MCF 10A (cell line): ENCODE measurements around the gene CLDN25. TPM values are rescaled to one million over a fixed set of nuclear protein-coding genes. Genes with fewer than 3 reads are reported as not detected.
"Not testable (repeated sequence)": the region's sequence is repeated elsewhere in the genome, so short reads cannot be mapped to it uniquely, and the experiment has no call there.

Experiments
- BruUV-seq: library from RNA; stranded (reverse); fragments of 400-500 nt; replicated peaks from 2 replicates; lab custom pipeline; 2021; lab: Mats Ljungman, UMichigan
- CTCF ChIA-PET: fragments of 300-600 bp; sonication (Branson Sonifier 250); formaldehyde crosslinking; extraction: SDS; loops from one replicate; lab custom pipeline; 2021; ENCODE audit warnings: antibody characterized with exemption, inconsistent platforms; lab: Yijun Ruan, JAX
- POLR2A ChIA-PET: fragments of 300-600, 350-650 bp; sonication (Branson Sonifier 250); formaldehyde crosslinking; extraction: SDS; loops from one replicate; lab custom pipeline; 2020; ENCODE audit warnings: antibody characterized with exemption, inconsistent platforms; lab: Yijun Ruan, JAX
- DNase-seq: peaks from one replicate; pipeline ENCODE4 v3.0.0-alpha.2; 2018; ENCODE audit not compliant: unreplicated experiment
- H3K27ac Mint-ChIP-seq: one replicate; pipeline ENCODE4 v1.8.0; 2022; ENCODE audit warnings: mild to moderate bottlenecking, low read depth, mixed read lengths; ENCODE audit not compliant: unreplicated experiment
- H3K27me3 Mint-ChIP-seq: one replicate; pipeline ENCODE4 v1.8.0; 2022; ENCODE audit warnings: mixed read lengths; ENCODE audit not compliant: insufficient read depth, unreplicated experiment
- H3K36me3 Mint-ChIP-seq: one replicate; pipeline ENCODE4 v1.8.0; 2022; ENCODE audit warnings: mild to moderate bottlenecking, moderate library complexity, mixed read lengths; ENCODE audit not compliant: insufficient read depth, unreplicated experiment
- H3K4me1 Mint-ChIP-seq: one replicate; pipeline ENCODE4 v1.8.0; 2022; ENCODE audit warnings: mixed read lengths; ENCODE audit not compliant: insufficient read depth, unreplicated experiment
- H3K4me3 Mint-ChIP-seq: one replicate; pipeline ENCODE4 v1.8.0; 2022; ENCODE audit warnings: mild to moderate bottlenecking, moderate library complexity, mixed read lengths; ENCODE audit not compliant: unreplicated experiment
- H3K9me3 Mint-ChIP-seq: one replicate; pipeline ENCODE4 v1.8.0; 2022; ENCODE audit warnings: mixed read lengths; ENCODE audit not compliant: unreplicated experiment
- CTCF ChIP-seq: fragments of 200-600 bp; IDR thresholded peaks from one replicate; pipeline ENCODE4 v1.8.0; 2022; ENCODE audit warnings: antibody characterized with exemption, mild to moderate bottlenecking; ENCODE audit not compliant: unreplicated experiment
- intact Hi-C: fragments of 100-400 bp; cut with micrococcal nuclease; formaldehyde crosslinking; loops from 2 replicates; pipeline ENCODE4 v1.14.1; 2022
- total RNA-seq: library from RNA; stranded (reverse); gene quantifications from 2 replicates; pipeline ENCODE4 v1.2.3, GENCODE V29; 2022

The CLDN25 gene
- total RNA-seq, 1 experiment from 2014 or later: not detected

GRCh38 chr11:113774174-113774503 lies 5.5 kb upstream of the CLDN25 start:
- POLR2A ChIA-PET: interaction anchor here (0.6 to 1.5 kb wide), 3 partner anchors 10 to 25 kb away, joined by 3 to 4 read pairs (median 3); no protein-coding TSS in a partner anchor
- no peaks in the 10 kb centered on the region for H3K9me3 Mint-ChIP-seq
- no TSS peak for BruUV-seq
- no peak for TF ChIP-seq CTCF
- peaks cover 14% of the 10 kb centered on the region for H3K4me1 Mint-ChIP-seq
- no peak for DNase-seq
- peak overlapping the region; percentile 98 for H3K4me3 Mint-ChIP-seq
- CTCF ChIA-PET: interaction anchor here (0.7 to 1.2 kb wide), 3 partner anchors 20 to 88 kb away, joined by 3 to 5 read pairs (median 5); no protein-coding TSS in a partner anchor
- intact Hi-C loops: no loop called here
- no peaks in the 10 kb centered on the region for H3K27me3 Mint-ChIP-seq
- peak overlapping the region; percentile 98 for H3K27ac Mint-ChIP-seq
- H3K36me3 Mint-ChIP-seq: no peaks in the 10 kb centered on the region

- peak overlapping the region; percentile 86 for H3K27ac Mint-ChIP-seq
- H3K9me3 Mint-ChIP-seq: no peaks in the 10 kb centered on the region
- intact Hi-C loops: loop anchor here (2.0 kb wide), 1 partner anchor 18 kb away; no protein-coding TSS in a partner anchor
- BruUV-seq: no TSS peak
- CTCF ChIA-PET: interaction anchor here (0.7 to 1.2 kb wide), 6 partner anchors 9 to 472 kb away, joined by 3 to 6 read pairs (median 4); no protein-coding TSS in a partner anchor
- DNase-seq: peak; percentile 63
- H3K4me1 Mint-ChIP-seq: peaks cover 7% of the 10 kb centered on the region
- POLR2A ChIA-PET: interaction anchor here (0.6 to 1.1 kb wide), 6 partner anchors 10 to 584 kb away, joined by 3 to 5 read pairs (median 3); no protein-coding TSS in a partner anchor
- H3K36me3 Mint-ChIP-seq: no peaks in the 10 kb centered on the region
- peak overlapping the region; percentile 72 for H3K4me3 Mint-ChIP-seq
- no peaks in the 10 kb centered on the region for H3K27me3 Mint-ChIP-seq
- TF ChIP-seq CTCF: no peak
These were observed 1.3 kb upstream of the CLDN25 start for GRCh38 chr11:113778111-113778910.

- BruUV-seq: no TSS peak
- Mint-ChIP-seq H3K36me3 (no peaks in the 10 kb centered on the region), H3K27ac (no peak overlapping the region), H3K4me3 (no peak overlapping the region), H3K9me3 (no peaks in the 10 kb centered on the region), H3K27me3 (no peaks in the 10 kb centered on the region), H3K4me1 (peaks cover 7% of the 10 kb centered on the region)
- POLR2A ChIA-PET: no interaction called here
- no peak for DNase-seq
- intact Hi-C loops: no loop called here
- CTCF ChIA-PET: interaction anchor here (0.6 to 2.2 kb wide), 5 partner anchors 14 to 468 kb away, joined by 3 to 10 read pairs (median 4); no protein-coding TSS in a partner anchor
- no peak for TF ChIP-seq CTCF
These were observed 2.1 kb downstream of the CLDN25 start for GRCh38 chr11:113781682-113782081.

GRCh38 chr11:113782134-113782533 lies 2.5 kb downstream of the CLDN25 start:
- intact Hi-C loops: no loop called here
- no TSS peak for BruUV-seq
- no peak for TF ChIP-seq CTCF
- POLR2A ChIA-PET: no interaction called here
- Mint-ChIP-seq H3K4me3 (no peak overlapping the region), H3K4me1 (peaks cover 7% of the 10 kb centered on the region), H3K27me3 (no peaks in the 10 kb centered on the region), H3K27ac (no peak overlapping the region), H3K36me3 (no peaks in the 10 kb centered on the region), H3K9me3 (no peaks in the 10 kb centered on the region)
- no peak for DNase-seq
- CTCF ChIA-PET: interaction anchor here (0.6 to 2.2 kb wide), 7 partner anchors 9 to 877 kb away, joined by 3 to 10 read pairs (median 4); no protein-coding TSS in a partner anchor

GRCh38 chr11:113789016-113789415 lies 9.4 kb downstream of the CLDN25 start:
- H3K36me3 Mint-ChIP-seq, H3K4me1 Mint-ChIP-seq, DNase-seq, H3K9me3 Mint-ChIP-seq, H3K27me3 Mint-ChIP-seq, BruUV-seq, H3K4me3 Mint-ChIP-seq, H3K27ac Mint-ChIP-seq, intact Hi-C loops: not testable (repeated sequence)
- ChIA-PET CTCF (interaction anchor here (0.6 kb wide), 1 partner anchor 66 kb away, joined by 3 read pairs; no protein-coding TSS in a partner anchor), POLR2A (interaction anchor here (1.0 kb wide), 1 partner anchor 11 kb away, joined by 4 read pairs; no protein-coding TSS in a partner anchor)
